NCI-H510A treated with DMSO at 0.1 percent for 48 hours (cell line): Measurements from ENCODE around the gene EVC2.
"Not testable (repeated sequence)": the region's sequence is repeated elsewhere in the genome, so short reads cannot be mapped to it uniquely, and the experiment has no call there.

Experiments used
- DNase-seq: peaks from one replicate; lab custom pipeline; 2025; lab: John Stamatoyannopoulos, UW

The EVC2 gene

GRCh38 chr4:5746829-5747737 lies 38.7 kb upstream of the EVC2 start:
- DNase-seq, result no peak

GRCh38 chr4:5746250-5746649 lies 37.9 kb upstream of the EVC2 start:
- no peak for DNase-seq

GRCh38 chr4:5742968-5743367 lies 34.6 kb upstream of the EVC2 start:
- DNase-seq, result no peak

GRCh38 chr4:5742388-5742787 lies 34.0 kb upstream of the EVC2 start:
- DNase-seq, result no peak

DNA sequence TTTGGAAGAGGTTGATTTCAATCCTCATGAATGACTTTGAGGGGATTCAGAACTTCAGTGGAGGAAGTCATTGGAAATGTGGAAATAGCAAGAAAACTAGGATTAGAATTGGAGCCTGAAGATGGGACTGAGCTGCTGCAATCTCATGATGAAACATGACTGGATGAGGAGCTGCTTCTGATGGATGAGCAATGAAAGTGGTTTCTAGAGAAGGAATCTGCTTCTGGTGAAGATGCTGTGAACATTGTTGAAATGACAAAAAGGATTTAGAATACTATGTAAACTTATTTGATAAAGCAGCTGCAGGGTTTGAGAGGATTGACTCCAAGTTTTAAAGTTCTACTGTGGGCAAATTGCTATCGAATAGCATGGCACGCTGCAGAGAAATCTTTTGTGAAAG lies 29.7 kb upstream of the EVC2 start:
- no peak for DNase-seq

- DNase-seq, result no peak
These were observed 27.1 kb upstream of the EVC2 start for GRCh38 chr4:5735463-5735862.

DNA sequence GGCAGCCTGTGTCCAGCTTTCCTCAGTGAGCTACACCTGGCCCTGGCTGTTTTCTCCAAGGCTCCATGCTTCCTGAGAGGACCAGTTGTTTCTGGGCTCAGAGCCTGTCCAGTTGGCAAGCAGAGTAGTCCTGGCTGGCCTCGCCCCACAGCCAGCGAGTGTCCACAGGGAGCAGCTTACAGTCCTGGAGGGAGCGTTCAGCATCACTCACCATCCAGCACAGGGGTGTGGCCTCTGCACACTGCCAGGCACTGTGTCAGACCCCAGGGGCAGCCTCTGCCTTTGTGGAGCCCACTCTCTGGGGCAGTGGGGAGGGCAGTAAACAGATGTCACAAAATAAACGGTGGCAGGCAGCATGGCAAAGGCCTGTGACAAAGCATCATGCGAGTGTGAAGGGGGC lies 26.5 kb upstream of the EVC2 start:
- DNase-seq, result no peak

DNA sequence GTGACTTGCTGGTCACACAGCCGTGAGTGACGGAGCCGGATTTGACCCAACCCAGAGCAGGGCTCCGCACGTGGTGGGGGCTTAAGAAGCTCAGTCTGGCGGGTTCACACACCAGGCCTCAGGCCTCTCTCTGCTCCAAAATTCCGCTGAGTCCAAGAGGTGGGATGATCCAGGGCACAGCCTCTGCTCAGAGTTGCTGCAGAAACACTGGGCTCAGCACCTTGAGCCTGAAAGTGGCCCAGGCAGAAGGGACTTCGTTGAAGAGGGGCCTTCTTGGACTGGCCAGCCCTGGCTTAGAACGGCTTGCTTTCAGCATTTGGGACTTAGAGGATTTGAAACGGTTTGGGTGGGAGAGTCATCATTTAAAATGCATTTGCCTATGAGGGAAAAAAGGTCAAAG lies 23.8 kb upstream of the EVC2 start:
- no peak for DNase-seq

DNA sequence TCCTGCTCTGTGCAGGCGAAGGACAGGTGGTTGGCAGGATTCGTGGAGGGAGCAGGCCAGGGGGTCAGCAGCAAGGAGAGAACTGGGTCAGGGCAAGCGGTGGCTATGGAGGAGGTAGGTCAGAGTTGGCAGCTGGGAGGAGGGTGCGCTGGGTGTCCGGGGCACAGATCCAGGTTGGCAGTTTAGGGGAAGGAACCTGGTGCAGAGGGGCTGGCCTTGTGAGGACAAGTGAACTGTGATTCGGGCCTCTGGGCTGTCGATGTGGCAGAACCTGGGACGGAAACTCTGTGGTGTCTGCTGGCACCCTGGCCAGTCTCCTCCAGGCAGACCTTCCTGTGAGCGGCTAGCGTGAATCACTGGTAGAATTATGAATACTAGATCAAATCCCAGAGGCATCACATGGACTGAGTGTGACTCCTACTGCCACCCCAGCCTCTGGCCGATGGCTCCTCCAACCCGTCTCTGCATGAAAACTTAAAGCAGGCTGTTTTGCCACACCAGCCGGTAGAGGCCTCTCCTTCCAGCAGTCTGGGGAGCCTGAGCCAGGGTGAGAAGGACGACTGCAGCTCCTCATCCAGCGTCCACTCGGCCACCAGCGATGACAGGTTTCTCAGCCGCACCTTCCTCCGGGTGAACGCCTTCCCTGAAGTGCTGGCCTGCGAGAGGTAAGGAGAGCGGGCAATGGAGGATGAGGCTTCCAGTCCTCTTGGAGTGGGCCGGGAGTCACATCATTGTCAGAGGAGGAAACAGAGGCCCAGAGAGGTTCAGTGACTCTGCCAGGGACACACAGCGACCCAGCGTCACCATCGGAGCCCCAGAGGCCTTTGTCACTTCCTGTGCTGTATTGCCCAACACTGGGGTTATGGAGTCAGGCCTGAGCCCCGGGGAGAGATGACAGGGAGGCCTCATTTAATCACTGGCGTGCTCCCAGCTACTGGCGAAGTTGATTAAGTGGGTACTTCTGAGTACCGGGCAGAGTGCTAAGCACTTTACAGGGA lies 22.9 kb upstream of the EVC2 start:
- DNase-seq, result no peak

- DNase-seq, result no peak
These were observed 22.1 kb upstream of the EVC2 start for GRCh38 chr4:5730436-5730835.

GRCh38 chr4:5728412-5728811 lies 20.1 kb upstream of the EVC2 start:
- not testable (repeated sequence) for DNase-seq

GRCh38 chr4:5724377-5724776 lies 16.0 kb upstream of the EVC2 start:
- DNase-seq, result no peak

- no peak for DNase-seq
These were observed 14.0 kb upstream of the EVC2 start for GRCh38 chr4:5722328-5722727.

- no peak for DNase-seq
These were observed 13.6 kb upstream of the EVC2 start for GRCh38 chr4:5721923-5722322.

GRCh38 chr4:5720980-5721379 lies 12.6 kb upstream of the EVC2 start:
- DNase-seq, result no peak

GRCh38 chr4:5720157-5720850 lies 11.9 kb upstream of the EVC2 start:
- no peak for DNase-seq

DNA sequence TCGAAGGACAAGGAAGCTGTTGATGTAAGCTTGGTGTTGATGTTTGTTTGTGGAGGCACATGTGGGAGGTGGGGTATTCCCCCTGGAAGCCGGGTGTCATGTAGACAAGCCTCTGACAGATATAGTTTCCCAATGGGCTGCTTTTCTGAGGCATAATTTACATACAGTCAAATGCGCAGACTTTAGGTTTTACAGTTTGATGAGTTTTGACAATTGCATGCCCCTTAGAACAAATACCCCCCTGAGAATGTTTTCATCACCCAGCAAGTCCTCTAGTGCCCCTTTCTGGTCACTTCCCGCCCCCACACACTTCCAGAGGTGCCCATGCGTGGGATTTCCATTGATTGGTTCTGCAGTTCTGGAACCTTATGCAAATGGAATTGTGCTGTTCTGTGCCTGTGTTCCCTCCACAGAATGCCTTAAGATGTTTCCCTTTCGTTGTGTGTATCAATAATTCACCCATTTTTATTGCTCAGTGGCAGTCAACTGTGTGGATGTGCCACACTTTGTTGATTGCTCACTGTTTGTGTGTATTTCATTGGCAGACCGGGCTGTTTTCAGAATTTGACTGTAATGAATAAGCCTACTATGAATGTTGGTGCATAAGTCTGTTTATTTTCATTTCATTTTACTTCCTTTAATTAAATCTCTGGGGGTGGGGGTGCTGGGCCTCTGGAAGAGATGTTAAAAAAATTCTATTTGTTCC lies 11.1 kb upstream of the EVC2 start:
- DNase-seq, result no peak

DNA sequence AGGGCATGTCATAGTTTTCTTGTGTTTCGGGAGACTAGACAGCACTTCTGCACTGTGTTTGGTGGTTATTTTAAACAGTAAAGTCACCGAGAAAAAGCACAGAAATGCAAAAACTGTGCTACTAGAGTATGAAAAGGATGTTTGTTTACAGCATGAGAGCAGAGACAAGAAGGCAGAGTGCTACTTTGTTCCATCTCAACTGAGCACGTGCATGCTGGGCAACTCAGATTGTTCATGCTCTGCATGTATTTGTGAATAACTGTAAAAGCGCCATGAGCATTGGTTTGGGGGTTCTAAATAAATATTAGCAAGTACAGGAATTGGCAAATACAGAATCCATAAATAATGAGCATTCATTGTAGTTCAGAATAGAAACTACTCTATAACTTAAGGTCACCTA lies 10.1 kb upstream of the EVC2 start:
- no peak for DNase-seq

DNA sequence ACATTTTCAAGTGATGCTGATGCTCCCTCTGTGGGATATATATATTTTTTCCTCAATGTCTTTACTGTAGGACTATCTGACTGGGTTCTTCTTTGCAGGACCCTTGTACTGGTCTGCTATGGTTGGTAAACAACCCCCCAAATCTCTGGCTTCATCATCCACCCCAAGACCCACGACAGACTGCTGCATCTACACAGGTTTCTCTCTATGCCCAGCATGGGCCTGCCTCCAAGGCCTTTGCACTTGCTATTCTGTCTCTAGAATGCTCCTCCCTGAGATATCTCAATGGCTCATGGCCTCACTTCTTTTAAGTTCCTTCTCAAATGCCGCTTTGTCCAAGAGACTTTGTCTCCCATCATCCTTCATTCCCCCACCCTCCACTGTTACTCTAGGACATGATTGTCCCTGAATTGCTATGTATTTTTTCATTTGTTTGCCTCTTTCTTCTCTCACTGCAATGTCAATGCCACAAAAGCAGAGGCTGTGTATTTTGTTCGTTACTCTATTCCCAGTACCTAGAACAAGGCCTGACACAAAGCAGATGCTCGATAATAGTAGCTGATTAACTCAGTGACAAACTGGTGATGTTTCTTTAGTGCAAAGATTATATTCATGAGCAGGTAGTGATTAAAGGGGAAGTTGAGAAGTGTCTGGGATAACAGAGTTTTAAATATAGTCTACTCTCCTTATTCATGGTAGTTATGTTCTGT lies 9.2 kb upstream of the EVC2 start:
- no peak for DNase-seq

DNA sequence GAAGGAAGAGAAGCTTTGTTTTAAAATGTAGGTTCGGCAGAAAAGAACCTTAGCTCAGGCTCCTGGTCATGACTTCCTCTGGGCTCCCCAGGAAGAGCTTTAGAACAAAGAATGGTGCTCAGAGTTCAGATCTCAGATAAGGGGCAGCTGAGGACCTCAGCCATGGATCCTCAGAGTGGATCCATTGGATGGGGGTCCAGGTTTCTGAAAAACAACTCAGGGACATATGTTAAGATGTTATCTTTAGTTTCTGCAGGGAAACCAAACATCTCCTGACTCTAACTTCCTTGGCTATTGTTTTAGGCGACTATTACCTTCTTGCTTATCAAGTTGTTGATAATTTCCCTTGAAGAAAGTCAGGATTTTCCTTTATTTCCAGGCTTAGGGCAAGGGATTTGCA lies 8.0 kb upstream of the EVC2 start:
- DNase-seq, result no peak

DNA sequence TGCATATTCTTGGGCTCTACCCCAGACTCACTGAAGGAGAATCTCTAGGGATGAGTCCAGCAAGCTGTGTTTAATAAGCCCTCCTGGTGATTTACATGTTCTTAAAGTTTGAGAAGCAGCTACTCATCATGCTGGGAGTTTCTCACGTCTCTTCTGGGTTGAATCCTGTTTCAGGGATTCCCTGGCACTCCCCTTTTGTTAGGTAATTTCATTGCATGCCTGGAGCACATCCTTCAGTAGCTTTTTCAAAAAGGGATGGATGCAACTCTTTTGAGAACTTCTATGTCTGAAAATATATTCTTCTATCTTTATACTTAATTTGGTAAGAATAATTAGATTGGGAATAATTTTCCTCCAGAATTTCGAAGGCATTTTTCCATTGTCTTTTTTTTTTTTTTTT lies 7.0 kb upstream of the EVC2 start:
- no peak for DNase-seq
